H1 (cell line): ENCODE measurements around the gene C1orf21. TPM values are rescaled to one million over a fixed set of nuclear protein-coding genes. Genes with fewer than 3 reads are reported as not detected.

Source experiments
- CTCF ChIA-PET: fragments of 300-600 bp; sonication (Branson Sonifier 250); formaldehyde crosslinking; loops from one replicate; lab custom pipeline; 2021; ENCODE audit not compliant: partially characterized antibody; lab: Charles Lee
- POLR2A ChIA-PET: fragments of 300-600 bp; sonication (Branson Sonifier 250); formaldehyde crosslinking; loops from one replicate; lab custom pipeline; 2021; ENCODE audit warnings: inconsistent platforms; ENCODE audit not compliant: partially characterized antibody; lab: Charles Lee
- DNase-seq, 2 experiments: peaks; one replicate each; pipeline versions ENCODE4 v3.0.0 to v3.0.0-alpha.2; 2010 to 2022; ENCODE audit warnings: low spot score in 2 of 2, low read depth in 1 of 2, mixed read lengths in 1 of 2
- FAIRE-seq: peaks from 2 replicates; lab custom pipeline; 2011; peaks lifted over from hg19 to GRCh38; lab: Jason Lieb, UNC
- H2AFZ ChIP-seq: 2 replicates; pipeline ENCODE4 v1.8.1; 2012; ENCODE audit warnings: low read length, inconsistent platforms
- H2AK5ac ChIP-seq: 2 replicates; pipeline ENCODE4 v1.6.1; 2013; ENCODE audit warnings: low read depth, low read length
- H2BK120ac ChIP-seq: replicated peaks from 2 replicates; pipeline ENCODE3; 2013; ENCODE audit warnings: low read depth, low read length, inconsistent platforms
- H2BK12ac ChIP-seq: 2 replicates; pipeline ENCODE4 v1.6.1; 2013; ENCODE audit warnings: low read depth, low read length
- H2BK15ac ChIP-seq: 2 replicates; pipeline ENCODE4 v1.6.1; 2013; ENCODE audit warnings: low read length
- H2BK20ac ChIP-seq: 2 replicates; pipeline ENCODE4 v1.6.1; 2013; ENCODE audit warnings: low read length
- H2BK5ac ChIP-seq: 2 replicates; pipeline ENCODE4 v1.6.1; 2013; ENCODE audit warnings: low read depth, low read length
- H3K14ac ChIP-seq: 2 replicates; pipeline ENCODE4 v1.6.1; 2013; ENCODE audit warnings: inconsistent platforms; ENCODE audit not compliant: insufficient read length
- H3K18ac ChIP-seq: 2 replicates; pipeline ENCODE4 v1.6.1; 2013; ENCODE audit warnings: low read length; ENCODE audit errors: extremely low read depth
- H3K23ac ChIP-seq: 2 replicates; pipeline ENCODE4 v1.6.1; 2013; ENCODE audit warnings: inconsistent platforms; ENCODE audit not compliant: insufficient read length
- H3K23me2 ChIP-seq: 2 replicates; pipeline ENCODE4 v1.6.1; 2013; ENCODE audit warnings: low read depth, low read length
- H3K27ac ChIP-seq: 2 replicates; pipeline ENCODE4 v1.6.1; 2011; ENCODE audit warnings: low read depth, low read length, inconsistent platforms
- H3K27me3 ChIP-seq, 4 experiments: replicated peaks in 1 of 4; 1 replicate in 1 of 4; 2 replicates in 3 of 4; pipeline versions ENCODE4 v1.6.1 to v1.8.1; 2011 to 2013; ENCODE audit warnings: low read length in 3 of 4, mild to moderate bottlenecking in 3 of 4, inconsistent platforms in 2 of 4, mixed read lengths in 2 of 4, moderate library complexity in 1 of 4; ENCODE audit not compliant: control insufficient read depth in 3 of 4, insufficient read depth in 3 of 4; ENCODE audit errors: extremely low read depth in 1 of 4
- H3K36me3 ChIP-seq, 4 experiments: 2 replicates each; pipeline versions ENCODE4 v1.6.1 to v1.8.1; 2011 to 2013; ENCODE audit warnings: mild to moderate bottlenecking in 4 of 4, low read length in 3 of 4, moderate library complexity in 2 of 4, control low read depth in 1 of 4, inconsistent platforms in 1 of 4; ENCODE audit not compliant: insufficient read depth in 4 of 4, control insufficient read depth in 2 of 4
- H3K4ac ChIP-seq: replicated peaks from 2 replicates; pipeline ENCODE3; 2013; ENCODE audit warnings: low read length, low read depth, mixed read lengths, inconsistent platforms; ENCODE audit not compliant: insufficient read length
- H3K4me1 ChIP-seq, 4 experiments: replicated peaks in 1 of 4; 1 replicate in 1 of 4; 2 replicates in 3 of 4; pipeline versions ENCODE4 v1.6.1 to v1.8.1; 2011 to 2013; ENCODE audit warnings: low read length in 3 of 4, inconsistent platforms in 2 of 4, mixed read lengths in 1 of 4; ENCODE audit not compliant: insufficient read depth in 4 of 4, control insufficient read depth in 3 of 4
- H3K4me2 ChIP-seq, 2 experiments: 2 replicates each; pipeline versions ENCODE4 v1.6.1 to v1.8.1; 2011 to 2013; ENCODE audit warnings: low read depth in 2 of 2, low read length in 2 of 2, control low read depth in 1 of 2, inconsistent platforms in 1 of 2, mild to moderate bottlenecking in 1 of 2; ENCODE audit not compliant: insufficient read depth in 1 of 2
- H3K4me3 ChIP-seq, 4 experiments: fragments of 200-600, 300-600 bp in 1 of 4; sonication (generic), shearing (Covaris generic), sonication (Bioruptor Twin) in 1 of 4; 2 replicates each; pipeline versions ENCODE4 v1.5.1 to v1.8.1; 2011 to 2016; ENCODE audit warnings: low read length in 4 of 4, low read depth in 3 of 4, control low read depth in 2 of 4, inconsistent platforms in 2 of 4, mild to moderate bottlenecking in 2 of 4, mixed read lengths in 1 of 4, moderate library complexity in 1 of 4; ENCODE audit not compliant: insufficient read depth in 2 of 4; ENCODE audit errors: extremely low read depth in 1 of 4
- H3K56ac ChIP-seq: replicated peaks from 2 replicates; pipeline ENCODE3; 2013; ENCODE audit warnings: low read depth, mild to moderate bottlenecking, mixed read lengths, low read length, inconsistent platforms; ENCODE audit not compliant: insufficient read length
- H3K79me1 ChIP-seq: 2 replicates; pipeline ENCODE4 v1.6.1; 2013; ENCODE audit warnings: low read depth, low read length, control low read depth
- H3K79me2 ChIP-seq, 2 experiments: 2 replicates each; pipeline versions ENCODE4 v1.6.1 to v1.8.1; 2012 to 2013; ENCODE audit warnings: low read length in 2 of 2, mild to moderate bottlenecking in 2 of 2, inconsistent platforms in 1 of 2; ENCODE audit not compliant: insufficient read depth in 2 of 2, control insufficient read depth in 1 of 2
- H3K9ac ChIP-seq, 4 experiments: replicated peaks in 1 of 4; 1 replicate in 1 of 4; 2 replicates in 3 of 4; pipeline versions ENCODE4 v1.6.1 to v1.8.1; 2011 to 2013; ENCODE audit warnings: low read depth in 3 of 4, low read length in 3 of 4, control low read depth in 2 of 4, mild to moderate bottlenecking in 2 of 4, moderate library complexity in 2 of 4, inconsistent platforms in 1 of 4; ENCODE audit errors: extremely low read depth in 1 of 4
- H3K9me3 ChIP-seq, 2 experiments: 2 replicates each; pipeline versions ENCODE4 v1.6.1 to v1.8.1; 2012 to 2013; ENCODE audit warnings: mild to moderate bottlenecking in 2 of 2, moderate library complexity in 2 of 2, control low read depth in 1 of 2, inconsistent platforms in 1 of 2, low read depth in 1 of 2, low read length in 1 of 2, mixed read lengths in 1 of 2; ENCODE audit not compliant: insufficient read depth in 2 of 2
- H4K20me1 ChIP-seq, 2 experiments: replicated peaks in 1 of 2; 2 replicates each; pipeline versions ENCODE3 to v1.8.1; 2011 to 2013; ENCODE audit warnings: inconsistent platforms in 2 of 2, low read length in 2 of 2, mild to moderate bottlenecking in 1 of 2; ENCODE audit not compliant: insufficient read depth in 2 of 2, control insufficient read depth in 1 of 2
- H4K5ac ChIP-seq: 2 replicates; pipeline ENCODE4 v1.6.1; 2013; ENCODE audit warnings: low read length, low read depth, mixed read lengths, inconsistent platforms; ENCODE audit not compliant: insufficient read length
- H4K8ac ChIP-seq: 2 replicates; pipeline ENCODE4 v1.8.0; 2013; ENCODE audit warnings: mild to moderate bottlenecking, moderate library complexity, low read length, inconsistent platforms; ENCODE audit not compliant: insufficient read depth; ENCODE audit errors: extremely low read depth
- H4K91ac ChIP-seq: replicated peaks from 2 replicates; pipeline ENCODE3; 2013; ENCODE audit warnings: low read length, mixed read lengths, inconsistent platforms; ENCODE audit not compliant: insufficient read length
- ASH2L ChIP-seq: fragments of 200-600, 300-600 bp; sonication (generic); IDR thresholded peaks from one replicate; pipeline ENCODE4 v1.7.1; 2017; ENCODE audit warnings: low read length
- KDM4A ChIP-seq: IDR thresholded peaks from one replicate; pipeline ENCODE4 v1.7.1; 2012; ENCODE audit warnings: low read depth, mild to moderate bottlenecking, moderate library complexity, low read length, inconsistent platforms; ENCODE audit not compliant: severe bottlenecking
- MAFK ChIP-seq: IDR thresholded peaks from 2 replicates; pipeline ENCODE4 v1.6.1; 2012; ENCODE audit warnings: low read depth, mild to moderate bottlenecking, improper control_type of control experiment, low read length
- RAD21 ChIP-seq, 2 experiments: IDR thresholded peaks in 1 of 2; conservative IDR thresholded peaks in 1 of 2; 2 replicates each; pipeline ENCODE4 v1.6.1; 2011; ENCODE audit warnings: low read depth in 2 of 2, low read length in 2 of 2, improper control_type of control experiment in 1 of 2, inconsistent platforms in 1 of 2, mild to moderate bottlenecking in 1 of 2, moderate library complexity in 1 of 2
- RBBP5 ChIP-seq: IDR thresholded peaks from 2 replicates; pipeline ENCODE4 v1.7.1; 2012; ENCODE audit warnings: low read depth, mild to moderate bottlenecking, inconsistent platforms, low read length, moderate library complexity, borderline replicate concordance
- RNF2 ChIP-seq: fragments of 200-900, 300-1000 bp; sonication (generic); IDR thresholded peaks from 2 replicates; pipeline ENCODE4 v1.7.1; 2016; ENCODE audit warnings: borderline replicate concordance, low read depth, mild to moderate bottlenecking, antibody characterized with exemption, low read length; ENCODE audit not compliant: poor library complexity, severe bottlenecking; ENCODE audit errors: missing control alignments
- SAP30 ChIP-seq: fragments of 300-600 bp; sonication (generic); IDR thresholded peaks from 2 replicates; pipeline ENCODE4 v1.7.1; 2012; ENCODE audit warnings: low read length, moderate library complexity, mild to moderate bottlenecking, inconsistent platforms; ENCODE audit not compliant: insufficient read depth, insufficient replicate concordance
- SIRT6 ChIP-seq: IDR thresholded peaks from one replicate; pipeline ENCODE4 v1.7.1; 2012; ENCODE audit warnings: low read length, inconsistent platforms
- SRF ChIP-seq: IDR thresholded peaks from 2 replicates; pipeline ENCODE4 v1.6.1; 2011; ENCODE audit warnings: mild to moderate bottlenecking, low read depth, low read length, moderate library complexity
- TAF7 ChIP-seq: optimal IDR thresholded peaks from 2 replicates; pipeline ENCODE3; 2011; ENCODE audit warnings: low read depth, mild to moderate bottlenecking, inconsistent platforms, low read length, moderate library complexity, borderline replicate concordance
- TBP ChIP-seq: IDR thresholded peaks from 2 replicates; pipeline ENCODE4 v1.6.1; 2011; ENCODE audit warnings: low read depth, low read length, improper control_type of control experiment
- WGBS, 2 experiments: shearing (Covaris generic) in 1 of 2; methylation state at CpG; one replicate each; pipeline versions ENCODE4 v1.1.6 to v1.1.7; 2013 to 2015; ENCODE audit warnings: low lambda C conversion rate in 2 of 2, mixed read lengths in 2 of 2, inconsistent platforms in 1 of 2, low coverage in 1 of 2, missing lambda C conversion rate in 1 of 2; ENCODE audit not compliant: insufficient replicate concordance in 2 of 2, insufficient coverage in 1 of 2, insufficient read length in 1 of 2; ENCODE audit errors: extremely low coverage in 1 of 2, missing lambda C conversion rate in 1 of 2; 5-methylcytosine and 5-hydroxymethylcytosine counted together
- polyA plus RNA-seq, 7 experiments: library from polyadenylated mRNA; depleted of rRNA in 3 of 7; stranded (reverse) in 5 of 7; unstranded in 2 of 7; fragments of >200 nt in 5 of 7; fragments of 200-250 nt in 2 of 7; gene quantifications; 1 replicate in 5 of 7; 2 replicates in 1 of 7; 4 replicates in 1 of 7; pipeline versions ENCODE4 v1.2.1 to v1.2.3, GENCODE V29; 2011 to 2013; ENCODE audit warnings: missing spikeins in 2 of 7, mixed read lengths in 2 of 7
- total RNA-seq: library from RNA; stranded (reverse); fragmentation: NEBNext Ultra II Directional; extraction: Animal tissue kit (Norgen Biotek cat#: 25700); gene quantifications from 2 replicates; pipeline ENCODE4 v1.2.1, GENCODE V29; 2021
- TF ChIP-seq, protein P1 (sequence below): IDR thresholded peaks from 2 replicates; pipeline ENCODE4 v1.6.1; 2012; ENCODE audit warnings: inconsistent platforms

C1orf21 gene
- total and polyA plus RNA-seq, 2 of the 8 experiments (the other 6 are each of a cell fraction or from before 2014, with no cell fraction given), result 16.6 to 51.0 TPM

GRCh38 chr1:184617433-184618029 is 230.7 kb downstream of the C1orf21 start:
- H2BK12ac ChIP-seq, result no peak overlapping the region
- H3K9me3 ChIP-seq, result no peaks in the 10 kb centered on the region
- H2BK15ac ChIP-seq, result no peak overlapping the region
- H4K8ac ChIP-seq, result 0 out of 2 replicates have a peak overlapping the region, but pooled peaks have one; percentile 3
- H2BK5ac ChIP-seq, result no peak overlapping the region
- no peak overlapping the region for H3K4me3 ChIP-seq
- no peak overlapping the region for H2BK120ac ChIP-seq
- no peak for FAIRE-seq
- H3K4me2 ChIP-seq, result no peak overlapping the region
- no peak overlapping the region for H3K14ac ChIP-seq
- no peak overlapping the region for H2AK5ac ChIP-seq
- 97% methylated on average over 3 of the region's 3 CpGs; no CpG with 5 or more reads in 1 of the 2 experiments for WGBS, 2 experiments
- H3K23me2 ChIP-seq, result 0 out of 2 replicates have a peak, but pooled peaks cover 1% of the 10 kb centered on the region
- no peak overlapping the region for H3K23ac ChIP-seq
- no peaks in the 10 kb centered on the region for H3K4me1 ChIP-seq
- H3K27ac ChIP-seq, result no peak overlapping the region
- H3K79me1 ChIP-seq, result no peaks in the 10 kb centered on the region
- CTCF ChIA-PET, result no interaction called here
- H3K9ac ChIP-seq, result no peak overlapping the region
- H2BK20ac ChIP-seq, result no peak overlapping the region
- POLR2A ChIA-PET, result no interaction called here
- H3K79me2 ChIP-seq, result no peaks in the 10 kb centered on the region
- no peak overlapping the region for H3K4ac ChIP-seq
- no peaks in the 10 kb centered on the region for H4K20me1 ChIP-seq
- H4K91ac ChIP-seq, result no peak overlapping the region
- H3K18ac ChIP-seq, result no peak overlapping the region
- H4K5ac ChIP-seq, result no peak overlapping the region
- H2AFZ ChIP-seq, result no peak overlapping the region
- H3K36me3 ChIP-seq, result peaks cover 0 to 12% (median 3%) of the 10 kb centered on the region in 4 experiments; a peak in 1 of 8 replicates
- no peak for DNase-seq
- no peak overlapping the region for H3K56ac ChIP-seq
- H3K27me3 ChIP-seq, result no peaks in the 10 kb centered on the region
- no peak for TF ChIP-seq TBP
- TF ChIP-seq RAD21 (IDR thresholded peaks at IDR 0.05 in 1 of 2, conservative IDR thresholded peaks at IDR 0.05 in 1 of 2; ENCODE audit: low read depth in 2 of 2, low read length in 2 of 2), result no peak
- TF ChIP-seq SIRT6, result no peak
- no peak for TF ChIP-seq TAF7
- no peak for TF ChIP-seq RBBP5
- no peak for TF ChIP-seq KDM4A
- no peak for TF ChIP-seq MAFK
- no peak for TF ChIP-seq ASH2L
- TF ChIP-seq SRF, result no peak
- TF ChIP-seq, protein P1, sequence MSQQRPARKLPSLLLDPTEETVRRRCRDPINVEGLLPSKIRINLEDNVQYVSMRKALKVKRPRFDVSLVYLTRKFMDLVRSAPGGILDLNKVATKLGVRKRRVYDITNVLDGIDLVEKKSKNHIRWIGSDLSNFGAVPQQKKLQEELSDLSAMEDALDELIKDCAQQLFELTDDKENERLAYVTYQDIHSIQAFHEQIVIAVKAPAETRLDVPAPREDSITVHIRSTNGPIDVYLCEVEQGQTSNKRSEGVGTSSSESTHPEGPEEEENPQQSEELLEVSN, result no peak
- no peak for TF ChIP-seq SAP30
- TF ChIP-seq RNF2, result no peak
